Pancreas (tissue), 10 donors: ENCODE results near the gene TMC1. TPM values are rescaled to one million over a fixed set of nuclear protein-coding genes. Genes with fewer than 3 reads are reported as not detected.

Experiments
- ATAC-seq, 4 donors: fragments of 200-7000 bp; cut with Tn5 transposase; one replicate each; pipeline versions ENCODE4 v1.8.0 to v1.9.1; 2020; ENCODE audit warnings: mild to moderate bottlenecking in 4 of 4, moderate library complexity in 4 of 4
- DNase-seq, 6 donors: peaks; one replicate each; pipeline ENCODE4 v3.0.0-alpha.2; 2020
- FAIRE-seq: peaks from 2 replicates; lab custom pipeline; 2012; peaks lifted over from hg19 to GRCh38; lab: Jason Lieb, UNC
- H3K27ac ChIP-seq, 4 donors: fragments of 200-600 bp; sonication (generic); 1 replicate in 3 of 4; 2 replicates in 1 of 4; pipeline versions ENCODE4 v1.5.0 to v1.8.0; 2020
- H3K27me3 ChIP-seq, 4 donors: fragments of 200-600 bp; one replicate each; pipeline ENCODE4 v1.8.0; 2021
- H3K36me3 ChIP-seq, 3 donors: fragments of 200-600 bp; sonication (generic) in 1 of 3; one replicate each; pipeline versions ENCODE4 v1.5.0 to v1.8.0; 2020 to 2021
- H3K4me1 ChIP-seq, 3 donors: fragments of 200-600 bp; one replicate each; pipeline ENCODE4 v1.8.0; 2021
- H3K4me3 ChIP-seq, 4 donors: fragments of 200-600 bp; sonication (generic) in 2 of 4; one replicate each; pipeline versions ENCODE4 v1.5.0 to v1.8.0; 2020 to 2021
- H3K9me3 ChIP-seq, 4 donors: fragments of 200-600 bp; one replicate each; pipeline ENCODE4 v1.8.0; 2021
- WGBS, 2 donors: extraction: QIAGEN DNeasy Blood & Tissue Kit; methylation state at CpG; one replicate each; pipeline ENCODE4 v1.1.7; 2013; 5-methylcytosine and 5-hydroxymethylcytosine counted together
- intact Hi-C, 3 donors: fragments of 100-400 bp; cut with DNase I; formaldehyde crosslinking; loops; one replicate each; pipeline versions ENCODE4 v1.11.1 to v1.14.2; 2022
- polyA plus RNA-seq, 2 donors: library from polyadenylated mRNA; stranded (reverse); fragments of 200-250 nt; gene quantifications; one replicate each; pipeline ENCODE4 v1.2.3, GENCODE V29; 2013
- total RNA-seq, 6 donors: library from RNA; stranded (reverse); fragmentation: NEBNext Ultra II Directional in 4 of 6; extraction: Animal tissue kit (Norgen Biotek cat#: 25700) in 4 of 6; gene quantifications; one replicate each; pipeline versions ENCODE4 v1.2.1 to v1.2.4, GENCODE V29; 2021 to 2023
- TF ChIP-seq, protein P1 (sequence below), 4 donors: fragments of 200-600 bp; sonication (generic) in 3 of 4; IDR thresholded peaks; one replicate each; pipeline versions ENCODE4 v1.5.0 to v1.8.0; 2021; ENCODE audit warnings: antibody characterized with exemption in 4 of 4
- donor health status: healthy with polysubstance abuse.
- donor health status: DM: no; HTN: no; CAD: no; lungs with moderate emphysema.
- donor health status: DM: no; HTN: no; CAD: no.
- donor health status: control.
- donor health status: control.
- donor health status: Bipolar disorder and iron deficiency.
- donor health status: DM: yes; HTN: yes; CAD: no.
- donor health status: DM: no; HTN: no; CAD: no.
- donor health status: DM: no; HTN: no; CAD: no.
- donor health status: DM: yes; HTN: yes; CAD: no.

The TMC1 gene
- total and polyA plus RNA-seq, 8 donors = not detected

DNA sequence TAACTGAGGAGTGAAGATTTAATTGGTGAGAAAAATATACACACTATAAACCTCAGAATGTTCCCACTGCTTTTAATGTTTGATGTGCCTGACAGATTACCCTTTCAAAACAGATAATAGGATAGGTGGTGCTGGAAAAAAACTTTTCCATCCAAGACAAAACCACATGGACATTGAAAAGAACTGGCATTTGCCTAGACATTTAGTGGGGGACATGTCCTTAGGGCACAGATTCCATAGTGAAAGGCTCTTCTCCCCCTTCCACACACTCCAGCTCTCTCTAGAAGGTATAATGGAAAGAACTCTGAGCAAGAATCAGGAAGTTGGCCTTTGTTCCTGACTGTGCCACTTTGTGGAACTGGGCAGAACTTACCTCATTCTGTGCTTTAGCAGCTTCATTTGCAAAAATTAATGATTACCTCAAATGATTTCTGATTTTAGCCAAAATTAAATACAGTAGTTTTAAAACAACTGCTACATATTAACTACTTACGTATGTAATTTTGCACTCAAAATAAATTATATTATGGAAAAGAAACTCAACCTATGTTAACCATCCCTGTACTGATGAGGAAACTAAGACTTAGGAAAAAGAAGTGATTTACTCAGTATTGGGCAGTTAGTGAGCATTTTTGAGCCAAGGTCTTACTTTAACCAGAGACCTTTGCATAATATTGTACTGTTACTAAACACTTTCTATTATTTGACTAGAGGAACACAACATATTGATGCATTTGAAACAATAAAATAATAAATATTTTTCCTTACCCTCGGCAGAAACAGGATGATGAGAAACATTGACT lies 43.3 kb downstream of the TMC1 start:
- TF ChIP-seq, protein P1, sequence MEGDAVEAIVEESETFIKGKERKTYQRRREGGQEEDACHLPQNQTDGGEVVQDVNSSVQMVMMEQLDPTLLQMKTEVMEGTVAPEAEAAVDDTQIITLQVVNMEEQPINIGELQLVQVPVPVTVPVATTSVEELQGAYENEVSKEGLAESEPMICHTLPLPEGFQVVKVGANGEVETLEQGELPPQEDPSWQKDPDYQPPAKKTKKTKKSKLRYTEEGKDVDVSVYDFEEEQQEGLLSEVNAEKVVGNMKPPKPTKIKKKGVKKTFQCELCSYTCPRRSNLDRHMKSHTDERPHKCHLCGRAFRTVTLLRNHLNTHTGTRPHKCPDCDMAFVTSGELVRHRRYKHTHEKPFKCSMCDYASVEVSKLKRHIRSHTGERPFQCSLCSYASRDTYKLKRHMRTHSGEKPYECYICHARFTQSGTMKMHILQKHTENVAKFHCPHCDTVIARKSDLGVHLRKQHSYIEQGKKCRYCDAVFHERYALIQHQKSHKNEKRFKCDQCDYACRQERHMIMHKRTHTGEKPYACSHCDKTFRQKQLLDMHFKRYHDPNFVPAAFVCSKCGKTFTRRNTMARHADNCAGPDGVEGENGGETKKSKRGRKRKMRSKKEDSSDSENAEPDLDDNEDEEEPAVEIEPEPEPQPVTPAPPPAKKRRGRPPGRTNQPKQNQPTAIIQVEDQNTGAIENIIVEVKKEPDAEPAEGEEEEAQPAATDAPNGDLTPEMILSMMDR (IDR thresholded peaks at IDR 0.05) = no peak
- 75 to 79% methylated on average over 2 of the region's 2 CpGs for whole genome bisulfite sequencing, 2 donors
- no peaks in the 10 kb centered on the region for H3K36me3 ChIP-seq
- no peak overlapping the region for H3K4me3 ChIP-seq
- no peaks in the 10 kb centered on the region for H3K9me3 ChIP-seq
- DNase-seq = no peak
- no peaks in the 10 kb centered on the region for H3K27me3 ChIP-seq
- peak in 3 of 4 donors; percentile 58 to 91 (median 86) for ATAC-seq
- FAIRE-seq = peak; percentile 43
- H3K27ac ChIP-seq = peak overlapping the region in 2 of 4 donors; percentile 22 to 42
- intact Hi-C loops = no loop called here
- H3K4me1 ChIP-seq = peaks cover 0 to 6% (median 4%) of the 10 kb centered on the region in 3 donors

DNA sequence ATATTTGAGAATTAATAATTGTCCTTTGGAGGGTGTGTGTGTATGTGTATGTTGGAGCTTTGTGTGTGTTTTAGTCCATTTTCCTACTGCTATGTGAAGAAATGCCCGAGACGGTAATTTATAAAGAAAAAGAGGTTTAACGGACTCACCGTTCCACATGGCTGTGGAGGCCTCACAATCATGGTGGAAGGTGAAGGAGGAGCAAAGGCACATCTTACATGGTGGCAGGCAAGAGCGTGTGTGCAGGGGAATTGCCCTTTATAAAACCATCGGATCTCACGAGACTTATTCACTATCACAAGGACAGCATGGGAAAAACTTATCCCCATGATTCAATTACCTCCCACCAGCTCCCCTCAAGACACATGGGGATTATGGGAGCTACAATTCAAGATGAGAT lies 44.1 kb downstream of the TMC1 start:
- DNase-seq (no peak), ATAC-seq (no peak), FAIRE-seq (no peak)
- WGBS, 2 donors = 95 to 96% methylated on average over 7 of the region's 7 CpGs
- Histone ChIP-seq H3K36me3 (no peaks in the 10 kb centered on the region), H3K4me3 (no peak overlapping the region), H3K9me3 (no peaks in the 10 kb centered on the region), H3K27ac (no peak overlapping the region), H3K4me1 (peaks cover 0 to 6% (median 4%) of the 10 kb centered on the region in 3 donors), H3K27me3 (no peaks in the 10 kb centered on the region)
- intact Hi-C loops = no loop called here
- TF ChIP-seq, protein P1 (IDR thresholded peaks at IDR 0.05) = no peak

DNA sequence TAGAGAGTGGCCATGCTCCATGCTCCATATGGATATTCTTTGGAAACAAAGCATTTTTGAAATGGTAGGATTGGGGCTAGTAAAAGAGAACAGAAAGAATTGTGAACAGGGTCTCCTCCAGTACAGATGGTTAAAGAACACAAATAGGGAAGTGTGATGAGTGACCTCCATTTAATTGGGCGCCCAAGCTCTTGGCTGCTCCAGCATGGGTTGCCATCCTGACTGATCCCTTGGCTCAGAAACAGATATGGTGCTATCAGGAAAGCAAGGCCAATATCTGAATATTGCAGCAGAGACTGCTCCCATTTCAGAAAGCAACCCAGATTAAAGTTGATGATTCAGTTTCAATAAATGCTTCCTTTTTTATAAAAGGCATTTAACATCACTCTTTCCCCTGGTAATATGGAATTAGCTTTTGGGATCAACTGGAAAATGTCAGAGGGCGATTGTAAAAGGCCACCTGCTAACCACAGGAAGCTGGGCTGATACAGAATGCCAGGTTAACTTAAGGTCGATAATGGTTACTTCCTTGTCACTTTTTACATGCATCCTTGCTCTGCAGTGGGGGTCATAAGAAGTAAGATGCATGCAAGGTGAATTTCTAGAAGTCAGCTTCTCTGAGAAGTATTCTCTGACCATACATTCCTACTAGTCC lies 52.9 kb downstream of the TMC1 start:
- TF ChIP-seq, protein P1 (IDR thresholded peaks at IDR 0.05) = no peak
- intact Hi-C loops = no loop called here
- FAIRE-seq (no peak), ATAC-seq (no peak), DNase-seq (no peak)
- H3K4me1 ChIP-seq = peaks cover 5 to 8% (median 6%) of the 10 kb centered on the region in 3 donors
- H3K9me3 ChIP-seq = no peaks in the 10 kb centered on the region
- 74 to 85% methylated on average over 3 of the region's 3 CpGs for WGBS, 2 donors
- H3K36me3 ChIP-seq = no peaks in the 10 kb centered on the region
- no peaks in the 10 kb centered on the region for H3K27me3 ChIP-seq
- H3K4me3 ChIP-seq = no peak overlapping the region
- H3K27ac ChIP-seq = no peak overlapping the region

DNA sequence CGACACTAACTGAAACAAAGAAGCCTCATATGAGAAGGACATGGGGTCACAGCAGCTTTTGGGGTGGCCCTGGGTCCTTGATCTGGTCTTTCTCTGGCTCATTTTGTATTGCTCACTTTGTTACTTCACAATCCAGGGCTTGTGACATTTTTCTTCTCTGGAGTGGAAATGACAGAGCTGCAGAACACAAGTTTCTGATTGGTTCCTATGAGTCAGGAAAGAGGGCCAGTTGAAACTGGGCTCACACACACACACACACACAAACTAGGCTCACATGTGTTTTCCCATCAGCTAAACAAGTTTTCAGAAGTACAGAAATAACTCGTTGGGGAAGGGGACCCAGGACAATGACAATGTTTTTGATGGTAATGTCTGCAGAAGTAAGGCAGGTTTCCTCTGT lies 54.3 kb downstream of the TMC1 start:
- no peaks in the 10 kb centered on the region for H3K9me3 ChIP-seq
- TF ChIP-seq, protein P1 (IDR thresholded peaks at IDR 0.05) = no peak
- H3K27ac ChIP-seq = no peak overlapping the region
- WGBS, 2 donors = 71 to 75% methylated on average over 2 of the region's 2 CpGs
- peaks cover 5 to 8% (median 6%) of the 10 kb centered on the region in 3 donors for H3K4me1 ChIP-seq
- H3K4me3 ChIP-seq = no peak overlapping the region
- H3K27me3 ChIP-seq = no peaks in the 10 kb centered on the region
- intact Hi-C loops = no loop called here
- FAIRE-seq = no peak
- no peak for DNase-seq
- no peaks in the 10 kb centered on the region for H3K36me3 ChIP-seq
- ATAC-seq = no peak
